SIG-M5 treated with dmso at 0.1 percent for 504 hours (cell line): ENCODE measurements around the gene PLAGL1.
A peak's percentile ranks its signal among the peaks of the same experiment; 100 is the strongest.
"Not testable (repeated sequence)": the region's sequence is repeated elsewhere in the genome, so short reads cannot be mapped to it uniquely, and the experiment has no call there.

ENCODE experiments used
- DNase-seq: peaks from one replicate; lab custom pipeline; 2025; ENCODE audit not compliant: unreplicated experiment; lab: John Stamatoyannopoulos, UW

The PLAGL1 gene

GRCh38 chr6:144008120-144008811 is at the start of gene PLAGL1:
PLAGL1 (minus strand) TSS chr6:144008259; CDS start chr6:143948136, 60,123 bp downstream.
- peak; percentile 36 for DNase-seq

GRCh38 chr6:144055121-144055931 is 47.3 kb upstream of the PLAGL1 start:
- DNase-seq, result no peak

GRCh38 chr6:144053601-144054000 is 45.5 kb upstream of the PLAGL1 start:
- no peak for DNase-seq

- DNase-seq, result no peak
Measured at GRCh38 chr6:144052488-144052887, 44.4 kb upstream of the PLAGL1 start.

- no peak for DNase-seq
Measured at GRCh38 chr6:144049386-144049785, 41.3 kb upstream of the PLAGL1 start.

GRCh38 chr6:144047688-144048087 is 39.6 kb upstream of the PLAGL1 start:
- DNase-seq, result no peak

GRCh38 chr6:144046672-144047071 is 38.6 kb upstream of the PLAGL1 start:
- not testable (repeated sequence) for DNase-seq

- DNase-seq, result not testable (repeated sequence)
Measured at GRCh38 chr6:144044989-144045388, 36.9 kb upstream of the PLAGL1 start.

- DNase-seq, result no peak
Measured at GRCh38 chr6:144036835-144037195, 28.8 kb upstream of the PLAGL1 start.

- DNase-seq, result peak; percentile 88
Measured at GRCh38 chr6:144036064-144036834, 28.2 kb upstream of the PLAGL1 start.

GRCh38 chr6:144035416-144035815 is 27.4 kb upstream of the PLAGL1 start:
- DNase-seq, result no peak

- DNase-seq, result no peak
Measured at GRCh38 chr6:144033816-144034735, 26.0 kb upstream of the PLAGL1 start.

- no peak for DNase-seq
Measured at GRCh38 chr6:144029452-144029851, 21.4 kb upstream of the PLAGL1 start.

GRCh38 chr6:144027932-144028587 is 20.0 kb upstream of the PLAGL1 start:
- no peak for DNase-seq

- no peak for DNase-seq
Measured at GRCh38 chr6:144023216-144023615, 15.2 kb upstream of the PLAGL1 start.

GRCh38 chr6:144019929-144020328 is 11.9 kb upstream of the PLAGL1 start:
- DNase-seq, result peak; percentile 57

- no peak for DNase-seq
Measured at GRCh38 chr6:144017166-144018094, 9.4 kb upstream of the PLAGL1 start.

- peak; percentile 50 for DNase-seq
Measured at GRCh38 chr6:144013486-144013909, 5.4 kb upstream of the PLAGL1 start.

GRCh38 chr6:144012534-144012933 is 4.5 kb upstream of the PLAGL1 start:
- no peak for DNase-seq
